ENCODE data around the gene SPEG.

DNA sequence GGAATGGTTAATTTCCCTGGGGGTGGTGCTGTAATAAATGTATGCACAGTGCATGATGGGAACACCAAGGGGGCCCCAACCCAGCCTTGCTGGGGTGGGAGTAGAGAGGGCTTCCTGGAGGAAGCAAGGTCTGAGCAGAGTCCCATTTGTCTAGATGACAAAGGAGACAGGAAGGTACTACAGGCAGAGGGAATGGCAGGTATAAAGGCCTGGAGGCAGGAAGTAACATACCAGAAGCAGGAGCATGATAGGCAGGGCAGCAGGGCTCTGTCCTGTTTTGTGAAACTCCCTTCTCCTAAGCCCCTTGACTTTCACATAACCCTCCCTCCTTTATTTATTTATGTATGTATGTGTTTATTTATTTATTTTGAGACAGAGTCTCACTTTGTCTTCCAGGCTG, 68.0 kb downstream of the SPEG start:
- no peak for TF ChIP-seq POLR2A (IDR thresholded peaks at IDR 0.05; ENCODE audit: control extremely low read depth in 1 of 2, low read depth in 2 of 2, low read length in 2 of 2)
- no peak for TF ChIP-seq BCL11A (IDR thresholded peaks at IDR 0.05; ENCODE audit: low read depth in 2 of 2, low read length in 2 of 2)
- TF ChIP-seq RBBP5 (IDR thresholded peaks at IDR 0.05; ENCODE audit: borderline replicate concordance, low read depth, low read length), result no peak
- TF ChIP-seq, protein P1, sequence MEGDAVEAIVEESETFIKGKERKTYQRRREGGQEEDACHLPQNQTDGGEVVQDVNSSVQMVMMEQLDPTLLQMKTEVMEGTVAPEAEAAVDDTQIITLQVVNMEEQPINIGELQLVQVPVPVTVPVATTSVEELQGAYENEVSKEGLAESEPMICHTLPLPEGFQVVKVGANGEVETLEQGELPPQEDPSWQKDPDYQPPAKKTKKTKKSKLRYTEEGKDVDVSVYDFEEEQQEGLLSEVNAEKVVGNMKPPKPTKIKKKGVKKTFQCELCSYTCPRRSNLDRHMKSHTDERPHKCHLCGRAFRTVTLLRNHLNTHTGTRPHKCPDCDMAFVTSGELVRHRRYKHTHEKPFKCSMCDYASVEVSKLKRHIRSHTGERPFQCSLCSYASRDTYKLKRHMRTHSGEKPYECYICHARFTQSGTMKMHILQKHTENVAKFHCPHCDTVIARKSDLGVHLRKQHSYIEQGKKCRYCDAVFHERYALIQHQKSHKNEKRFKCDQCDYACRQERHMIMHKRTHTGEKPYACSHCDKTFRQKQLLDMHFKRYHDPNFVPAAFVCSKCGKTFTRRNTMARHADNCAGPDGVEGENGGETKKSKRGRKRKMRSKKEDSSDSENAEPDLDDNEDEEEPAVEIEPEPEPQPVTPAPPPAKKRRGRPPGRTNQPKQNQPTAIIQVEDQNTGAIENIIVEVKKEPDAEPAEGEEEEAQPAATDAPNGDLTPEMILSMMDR (IDR thresholded peaks at IDR 0.05; ENCODE audit: control extremely low read depth in 1 of 3, insufficient read depth in 1 of 3, low read depth in 1 of 3, low read length in 3 of 3), result no peak
